22Rv1 (cell line): ENCODE results near the gene MAGEC3.

Source experiments
- ZFX ChIP-seq: fragments of 450-650 bp; IDR thresholded peaks from 2 replicates; pipeline ENCODE4 v1.6.1; 2017; ENCODE audit warnings: antibody characterized with exemption, borderline replicate concordance
- TF ChIP-seq, protein P1 (sequence below): fragments of 450-650 bp; IDR thresholded peaks from 2 replicates; pipeline ENCODE4 v1.5.1; 2017; ENCODE audit warnings: mild to moderate bottlenecking

DNA sequence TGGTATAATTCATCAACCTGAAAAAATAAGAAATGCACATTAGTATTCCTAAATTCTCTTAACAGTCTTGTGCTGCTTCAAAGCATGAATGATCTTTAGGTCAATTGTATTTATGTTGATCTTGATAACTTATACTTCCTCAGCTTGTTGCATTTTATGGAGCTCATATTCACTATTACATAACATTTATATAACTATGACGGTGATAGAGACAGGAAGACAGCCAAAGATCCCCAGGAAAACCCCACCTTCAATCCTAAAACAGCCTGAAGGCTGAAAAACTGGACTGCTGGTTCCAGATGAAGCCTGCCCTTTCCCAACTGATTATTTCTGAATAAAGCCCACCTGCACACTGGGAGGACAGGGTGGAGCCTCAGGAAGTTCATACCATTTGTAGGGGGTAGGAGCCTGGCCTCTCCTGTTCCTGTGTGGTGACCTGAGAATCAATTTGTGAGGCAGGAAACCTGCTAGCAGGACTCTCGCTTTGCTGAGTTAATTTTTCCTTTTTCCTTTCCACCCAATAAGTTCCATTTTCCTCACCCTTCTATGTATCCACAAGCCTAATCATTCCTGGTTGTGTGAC lies 96.0 kb downstream of the MAGEC3 start:
- TF ChIP-seq, protein P1, sequence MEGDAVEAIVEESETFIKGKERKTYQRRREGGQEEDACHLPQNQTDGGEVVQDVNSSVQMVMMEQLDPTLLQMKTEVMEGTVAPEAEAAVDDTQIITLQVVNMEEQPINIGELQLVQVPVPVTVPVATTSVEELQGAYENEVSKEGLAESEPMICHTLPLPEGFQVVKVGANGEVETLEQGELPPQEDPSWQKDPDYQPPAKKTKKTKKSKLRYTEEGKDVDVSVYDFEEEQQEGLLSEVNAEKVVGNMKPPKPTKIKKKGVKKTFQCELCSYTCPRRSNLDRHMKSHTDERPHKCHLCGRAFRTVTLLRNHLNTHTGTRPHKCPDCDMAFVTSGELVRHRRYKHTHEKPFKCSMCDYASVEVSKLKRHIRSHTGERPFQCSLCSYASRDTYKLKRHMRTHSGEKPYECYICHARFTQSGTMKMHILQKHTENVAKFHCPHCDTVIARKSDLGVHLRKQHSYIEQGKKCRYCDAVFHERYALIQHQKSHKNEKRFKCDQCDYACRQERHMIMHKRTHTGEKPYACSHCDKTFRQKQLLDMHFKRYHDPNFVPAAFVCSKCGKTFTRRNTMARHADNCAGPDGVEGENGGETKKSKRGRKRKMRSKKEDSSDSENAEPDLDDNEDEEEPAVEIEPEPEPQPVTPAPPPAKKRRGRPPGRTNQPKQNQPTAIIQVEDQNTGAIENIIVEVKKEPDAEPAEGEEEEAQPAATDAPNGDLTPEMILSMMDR, result no peak
- no peak for TF ChIP-seq ZFX
